ENCODE results near the gene PLXNB3.

The PLXNB3 gene

DNA sequence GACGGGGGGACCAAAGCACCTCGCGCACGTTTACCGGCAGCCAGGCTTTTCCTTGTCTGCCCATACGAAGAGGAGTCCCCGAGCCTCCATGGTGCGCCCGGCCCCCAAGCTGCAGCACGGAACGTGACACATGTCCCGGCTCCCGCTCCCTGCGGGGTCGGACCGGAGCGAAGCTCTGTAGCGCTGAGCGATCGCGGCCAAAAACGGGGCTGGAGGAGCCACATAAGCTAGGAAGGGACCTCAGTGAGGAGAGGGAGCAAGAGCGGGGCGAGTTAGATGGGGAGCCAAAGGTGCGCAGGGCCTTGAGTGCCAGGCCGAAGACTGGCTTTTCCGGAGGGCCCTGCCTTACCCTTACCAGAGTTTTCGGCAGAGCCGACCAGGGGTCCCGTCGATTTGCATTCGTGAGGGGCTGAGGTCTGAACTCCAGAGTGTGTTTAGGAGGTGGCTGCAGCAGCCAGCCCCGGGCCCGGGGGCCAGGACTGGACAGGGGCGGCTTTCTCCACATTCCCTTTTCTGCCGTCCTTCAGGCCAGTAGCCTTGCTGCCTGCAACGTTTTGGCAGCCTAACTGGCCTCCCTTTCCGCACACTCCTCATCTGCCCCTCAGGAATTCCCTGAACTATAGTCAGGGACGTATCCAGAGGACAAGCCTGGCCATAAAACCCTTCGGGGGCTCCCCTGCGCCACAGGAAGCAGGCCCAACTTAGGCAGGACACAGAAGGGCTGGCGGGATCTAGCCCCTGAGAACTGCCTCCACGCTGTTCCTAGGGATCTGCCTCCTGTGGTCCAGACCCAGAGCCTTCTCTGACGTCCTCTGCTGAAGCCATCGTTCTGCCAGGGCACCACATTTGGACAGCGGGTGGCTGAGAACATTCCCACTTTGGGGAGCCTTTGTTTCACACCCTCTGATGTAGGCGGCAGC lies 31.1 kb downstream of the PLXNB3 start:
- DNase-seq (ENCODE audit: low read depth), result no peak
- H3K4me3 ChIP-seq (ENCODE audit: control insufficient read depth, low read depth, low read length), result peak overlapping the region; percentile 87
- TF ChIP-seq, protein P1, sequence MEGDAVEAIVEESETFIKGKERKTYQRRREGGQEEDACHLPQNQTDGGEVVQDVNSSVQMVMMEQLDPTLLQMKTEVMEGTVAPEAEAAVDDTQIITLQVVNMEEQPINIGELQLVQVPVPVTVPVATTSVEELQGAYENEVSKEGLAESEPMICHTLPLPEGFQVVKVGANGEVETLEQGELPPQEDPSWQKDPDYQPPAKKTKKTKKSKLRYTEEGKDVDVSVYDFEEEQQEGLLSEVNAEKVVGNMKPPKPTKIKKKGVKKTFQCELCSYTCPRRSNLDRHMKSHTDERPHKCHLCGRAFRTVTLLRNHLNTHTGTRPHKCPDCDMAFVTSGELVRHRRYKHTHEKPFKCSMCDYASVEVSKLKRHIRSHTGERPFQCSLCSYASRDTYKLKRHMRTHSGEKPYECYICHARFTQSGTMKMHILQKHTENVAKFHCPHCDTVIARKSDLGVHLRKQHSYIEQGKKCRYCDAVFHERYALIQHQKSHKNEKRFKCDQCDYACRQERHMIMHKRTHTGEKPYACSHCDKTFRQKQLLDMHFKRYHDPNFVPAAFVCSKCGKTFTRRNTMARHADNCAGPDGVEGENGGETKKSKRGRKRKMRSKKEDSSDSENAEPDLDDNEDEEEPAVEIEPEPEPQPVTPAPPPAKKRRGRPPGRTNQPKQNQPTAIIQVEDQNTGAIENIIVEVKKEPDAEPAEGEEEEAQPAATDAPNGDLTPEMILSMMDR (IDR thresholded peaks at IDR 0.05; ENCODE audit: control insufficient read depth, insufficient read depth, low read depth, low read length, missing control alignments), result no peak

DNA sequence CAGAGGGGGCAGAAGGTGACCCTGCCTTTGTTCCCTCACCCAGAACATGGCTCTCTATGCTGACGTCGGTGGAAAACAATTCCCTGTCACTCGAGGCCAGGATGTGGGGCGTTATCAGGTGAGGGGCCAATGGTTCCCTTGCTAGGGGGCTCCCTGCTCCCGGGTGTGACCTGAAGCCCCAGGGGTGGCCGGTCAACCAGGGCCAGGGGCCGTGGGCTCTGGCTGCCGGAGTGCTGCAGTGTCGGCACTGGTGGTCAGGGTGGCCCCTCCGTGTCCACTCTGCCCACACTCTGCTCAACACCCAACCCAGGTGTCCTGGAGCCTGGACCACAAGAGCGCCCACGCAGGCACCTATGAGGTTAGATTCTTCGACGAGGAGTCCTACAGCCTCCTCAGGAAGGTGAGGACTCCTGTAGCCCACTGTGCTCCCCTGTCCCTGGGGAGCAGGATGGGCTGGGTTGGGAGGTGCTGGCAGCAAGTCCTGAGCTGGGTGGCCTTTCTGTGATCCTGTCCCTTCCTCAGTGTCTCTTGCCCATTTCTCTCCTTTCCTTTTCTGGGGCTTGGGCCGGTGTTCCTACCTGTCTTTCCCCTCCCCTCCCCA lies 33.5 kb downstream of the PLXNB3 start:
- H3K4me3 ChIP-seq (ENCODE audit: control insufficient read depth, low read depth, low read length), result no peak overlapping the region
- DNase-seq (ENCODE audit: low read depth), result no peak
- TF ChIP-seq, protein P1 (IDR thresholded peaks at IDR 0.05; ENCODE audit: control insufficient read depth, insufficient read depth, low read depth, low read length, missing control alignments), result no peak

DNA sequence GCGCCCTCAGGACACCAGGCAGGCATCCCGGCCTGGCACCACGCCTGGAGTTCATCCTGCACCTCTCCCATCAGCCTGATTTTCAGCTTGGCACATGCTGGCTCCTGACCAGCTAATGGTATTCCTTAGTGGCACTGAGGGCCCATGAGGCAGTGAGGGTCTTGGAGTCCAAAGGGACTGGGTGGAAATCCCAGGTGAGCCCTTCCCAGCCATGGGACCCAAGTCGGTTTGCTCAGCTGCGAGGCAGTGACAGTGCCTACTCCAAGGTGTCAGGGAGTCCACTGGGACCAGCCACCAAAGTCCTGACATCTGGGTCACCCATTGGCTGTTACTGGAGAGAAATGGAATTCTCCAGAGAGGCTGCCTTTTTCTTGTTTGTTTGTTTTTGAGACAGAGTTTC lies 35.3 kb downstream of the PLXNB3 start:
- no peak for DNase-seq (ENCODE audit: low read depth)
- TF ChIP-seq, protein P1 (IDR thresholded peaks at IDR 0.05; ENCODE audit: control insufficient read depth, insufficient read depth, low read depth, low read length, missing control alignments), result no peak
- no peak overlapping the region for H3K4me3 ChIP-seq (ENCODE audit: control insufficient read depth, low read depth, low read length)

DNA sequence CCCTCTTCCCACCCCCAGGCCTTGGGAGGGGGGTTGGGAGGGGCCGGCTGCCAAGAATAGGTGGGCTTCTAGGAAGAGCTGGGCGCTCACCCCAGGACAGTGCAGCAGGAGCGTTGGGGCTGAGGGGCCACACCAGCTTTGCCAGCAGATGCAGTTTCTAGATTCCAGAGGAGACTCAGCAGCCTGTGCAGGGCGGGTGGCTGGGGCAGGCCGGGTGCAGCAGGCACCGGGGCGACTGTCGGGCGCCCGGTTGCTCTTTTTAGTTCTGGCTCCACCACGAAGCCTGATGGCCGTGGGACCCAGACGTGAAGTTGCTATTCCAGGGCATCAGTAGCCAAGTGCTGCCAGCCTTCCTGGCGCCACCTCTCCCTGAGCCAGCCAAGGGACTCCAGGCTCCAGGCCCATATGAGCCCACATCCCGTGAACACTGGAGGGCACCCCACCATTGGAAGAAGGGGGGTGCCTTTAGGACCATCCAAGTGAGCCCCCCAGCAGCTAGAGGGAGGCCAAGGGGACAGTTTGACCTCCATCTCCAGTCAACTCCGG lies 36.2 kb downstream of the PLXNB3 start:
- DNase-seq (ENCODE audit: low read depth), result no peak
- TF ChIP-seq, protein P1 (IDR thresholded peaks at IDR 0.05; ENCODE audit: control insufficient read depth, insufficient read depth, low read depth, low read length, missing control alignments), result no peak
- H3K4me3 ChIP-seq (ENCODE audit: control insufficient read depth, low read depth, low read length), result no peak overlapping the region

DNA sequence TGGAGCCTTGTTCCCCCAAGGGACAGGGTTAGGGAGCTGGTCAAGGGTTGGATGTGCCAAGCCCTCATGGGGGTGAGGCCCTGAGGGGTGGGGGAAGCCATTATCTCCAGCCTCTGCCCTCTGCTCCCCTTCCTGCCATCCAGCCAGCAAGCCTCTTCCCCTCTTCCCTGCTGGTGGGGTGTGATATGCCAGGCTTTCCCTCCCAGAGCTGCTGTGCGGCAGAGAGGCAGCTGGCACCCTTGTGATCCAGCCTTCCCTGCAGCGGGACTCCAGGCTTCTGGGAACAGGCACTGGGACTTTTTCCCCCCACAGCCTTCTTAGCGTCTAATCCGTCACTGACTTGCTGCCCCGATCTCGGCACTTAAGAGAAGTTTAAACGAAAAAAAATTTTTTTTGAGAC lies 36.7 kb downstream of the PLXNB3 start:
- TF ChIP-seq, protein P1 (IDR thresholded peaks at IDR 0.05; ENCODE audit: control insufficient read depth, insufficient read depth, low read depth, low read length, missing control alignments), result no peak
- no peak for DNase-seq (ENCODE audit: low read depth)
- H3K4me3 ChIP-seq (ENCODE audit: control insufficient read depth, low read depth, low read length), result no peak overlapping the region

DNA sequence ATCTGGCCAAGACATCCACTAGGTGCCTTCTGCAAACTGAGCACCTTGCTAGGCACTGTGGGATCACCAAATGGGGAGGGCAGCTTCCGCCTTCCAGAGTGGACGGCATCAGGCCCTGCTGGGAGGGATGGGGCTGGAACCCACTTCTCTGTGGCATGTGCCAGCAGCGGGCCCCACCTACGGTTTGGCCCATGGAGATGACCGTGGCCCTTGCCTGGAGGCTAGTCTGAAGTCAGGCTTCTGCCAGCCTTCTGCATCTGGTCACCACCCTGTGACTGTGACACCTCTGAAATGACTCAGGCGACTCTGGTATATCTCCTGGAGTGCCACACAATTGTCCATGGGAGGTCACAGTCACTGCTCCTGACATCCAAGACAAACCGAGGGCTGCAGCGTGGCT lies 37.6 kb downstream of the PLXNB3 start:
- TF ChIP-seq, protein P1 (IDR thresholded peaks at IDR 0.05; ENCODE audit: control insufficient read depth, insufficient read depth, low read depth, low read length, missing control alignments), result no peak
- DNase-seq (ENCODE audit: low read depth), result no peak
- H3K4me3 ChIP-seq (ENCODE audit: control insufficient read depth, low read depth, low read length), result no peak overlapping the region
